Activated naive CD4-positive, alpha-beta T cell treated with anti-CD3 and anti-CD28 coated beads, Interleukin-2, amount 50 U/mL, for 72 hours (primary cell): ENCODE measurements around the gene MKX. TPM values are rescaled to one million over a fixed set of nuclear protein-coding genes. Genes with fewer than 3 reads are reported as not detected.

Experiments
- ATAC-seq, 2 donors: fragments of 150-1000 bp; cut with Tn5 transposase; 2 replicates each; pipeline ENCODE4 v1.10.0; 2021; ENCODE audit warnings: mild to moderate bottlenecking in 2 of 2, moderate library complexity in 2 of 2
- DNase-seq, 2 donors: peaks; one replicate each; pipeline ENCODE4 v3.0.0; 2021 to 2022; ENCODE audit warnings: low spot score in 2 of 2
- H3K27ac Mint-ChIP-seq, 2 donors: one replicate each; pipeline ENCODE4 v1.8.0; 2022; ENCODE audit warnings: mild to moderate bottlenecking in 2 of 2, mixed read lengths in 2 of 2
- H3K36me3 Mint-ChIP-seq, 2 donors: one replicate each; pipeline ENCODE4 v1.8.0; 2022; ENCODE audit warnings: mixed read lengths in 2 of 2
- H3K9me3 Mint-ChIP-seq, 2 donors: one replicate each; pipeline ENCODE4 v1.8.0; 2022; ENCODE audit warnings: mixed read lengths in 2 of 2
- total RNA-seq, 2 donors: library from RNA; stranded (reverse); gene quantifications; one replicate each; pipeline ENCODE4 v1.2.3, GENCODE V29; 2022

The MKX gene
- not detected for total RNA-seq

GRCh38 chr10:27745732-27746396 is at the start of gene MKX:
TSS of gene MKX (minus strand) at chr10:27745819. CDS start at chr10:27743415, 2,404 bp downstream.
- Mint-ChIP-seq H3K36me3 (peaks cover 6 to 8% of the 10 kb centered on the region in 2 donors), H3K9me3 (no peaks in the 10 kb centered on the region), H3K27ac (no peak within 1 kb of the TSS)
- DNase-seq (peak in 1 of 2 donors; percentile 40), ATAC-seq (no peak)

GRCh38 chr10:27794157-27794556 is 48.5 kb upstream of the MKX start:
- Mint-ChIP-seq H3K36me3 (no peaks in the 10 kb centered on the region), H3K9me3 (peaks cover 0 to 7% of the 10 kb centered on the region in 2 donors), H3K27ac (no peak overlapping the region)
- DNase-seq (no peak), ATAC-seq (no peak)

- peaks cover 0 to 7% of the 10 kb centered on the region in 2 donors for H3K9me3 Mint-ChIP-seq
- no peak for ATAC-seq
- H3K36me3 Mint-ChIP-seq, result no peaks in the 10 kb centered on the region
- DNase-seq, result no peak
- H3K27ac Mint-ChIP-seq, result no peak overlapping the region
These were observed 46.6 kb upstream of the MKX start for GRCh38 chr10:27792216-27792615.

GRCh38 chr10:27784272-27784671 is 38.7 kb upstream of the MKX start:
- peaks cover 0 to 6% of the 10 kb centered on the region in 2 donors for H3K9me3 Mint-ChIP-seq
- ATAC-seq (no peak), DNase-seq (no peak)
- peaks cover 7 to 8% of the 10 kb centered on the region in 2 donors for H3K36me3 Mint-ChIP-seq
- H3K27ac Mint-ChIP-seq, result no peak overlapping the region

GRCh38 chr10:27783660-27784059 is 38.0 kb upstream of the MKX start:
- H3K27ac Mint-ChIP-seq, result no peak overlapping the region
- ATAC-seq (peak; percentile 36 to 77), DNase-seq (no peak)
- H3K36me3 Mint-ChIP-seq, result peaks cover 7 to 8% of the 10 kb centered on the region in 2 donors
- peaks cover 0 to 6% of the 10 kb centered on the region in 2 donors for H3K9me3 Mint-ChIP-seq

GRCh38 chr10:27779462-27780015 is 33.9 kb upstream of the MKX start:
- ATAC-seq (no peak), DNase-seq (no peak)
- Mint-ChIP-seq H3K9me3 (peaks cover 0 to 6% of the 10 kb centered on the region in 2 donors), H3K27ac (no peak overlapping the region), H3K36me3 (peaks cover 7 to 8% of the 10 kb centered on the region in 2 donors)

- H3K27ac Mint-ChIP-seq, result no peak overlapping the region
- H3K36me3 Mint-ChIP-seq, result no peaks in the 10 kb centered on the region
- ATAC-seq (no peak), DNase-seq (no peak)
- no peaks in the 10 kb centered on the region for H3K9me3 Mint-ChIP-seq
These were observed 29.2 kb upstream of the MKX start for GRCh38 chr10:27774831-27775230.

GRCh38 chr10:27771231-27771630 is 25.6 kb upstream of the MKX start:
- no peaks in the 10 kb centered on the region for H3K9me3 Mint-ChIP-seq
- H3K36me3 Mint-ChIP-seq, result no peaks in the 10 kb centered on the region
- H3K27ac Mint-ChIP-seq, result no peak overlapping the region
- ATAC-seq, result peak; percentile 47 to 69
- no peak for DNase-seq

GRCh38 chr10:27770181-27770580 is 24.6 kb upstream of the MKX start:
- ATAC-seq, result no peak
- DNase-seq, result no peak
- H3K36me3 Mint-ChIP-seq, result no peaks in the 10 kb centered on the region
- H3K27ac Mint-ChIP-seq, result no peak overlapping the region
- H3K9me3 Mint-ChIP-seq, result no peaks in the 10 kb centered on the region

- no peaks in the 10 kb centered on the region for H3K36me3 Mint-ChIP-seq
- H3K9me3 Mint-ChIP-seq, result no peaks in the 10 kb centered on the region
- H3K27ac Mint-ChIP-seq, result no peak overlapping the region
- ATAC-seq, result no peak
- no peak for DNase-seq
These were observed 15.2 kb upstream of the MKX start for GRCh38 chr10:27760867-27761266.

- Mint-ChIP-seq H3K9me3 (no peaks in the 10 kb centered on the region), H3K36me3 (no peaks in the 10 kb centered on the region), H3K27ac (no peak overlapping the region)
- ATAC-seq (no peak), DNase-seq (no peak)
These were observed 14.1 kb upstream of the MKX start for GRCh38 chr10:27759483-27760272.

- Mint-ChIP-seq H3K9me3 (no peaks in the 10 kb centered on the region), H3K36me3 (no peaks in the 10 kb centered on the region), H3K27ac (no peak overlapping the region)
- no peak for DNase-seq
- no peak for ATAC-seq
These were observed 7.1 kb upstream of the MKX start for GRCh38 chr10:27752673-27753237.

- Mint-ChIP-seq H3K27ac (no peak overlapping the region), H3K9me3 (no peaks in the 10 kb centered on the region), H3K36me3 (peaks cover 6 to 8% of the 10 kb centered on the region in 2 donors)
- DNase-seq (no peak), ATAC-seq (peak in 1 of 2 donors; percentile 29)
These were observed 3.0 kb upstream of the MKX start for GRCh38 chr10:27748601-27749000.

GRCh38 chr10:27747096-27747451 is 1.5 kb upstream of the MKX start:
- DNase-seq (peak in 1 of 2 donors; percentile 6), ATAC-seq (no peak)
- no peaks in the 10 kb centered on the region for H3K9me3 Mint-ChIP-seq
- peaks cover 6 to 8% of the 10 kb centered on the region in 2 donors for H3K36me3 Mint-ChIP-seq
- H3K27ac Mint-ChIP-seq, result no peak overlapping the region

- Mint-ChIP-seq H3K9me3 (no peaks in the 10 kb centered on the region), H3K27ac (no peak overlapping the region), H3K36me3 (peaks cover 6 to 8% of the 10 kb centered on the region in 2 donors)
- no peak for ATAC-seq
- DNase-seq, result peak in 1 of 2 donors; percentile 7
These were observed 927 bp upstream of the MKX start for GRCh38 chr10:27746397-27747095.

- H3K36me3 Mint-ChIP-seq, result peaks cover 6 to 8% of the 10 kb centered on the region in 2 donors
- ATAC-seq (no peak), DNase-seq (peak in 1 of 2 donors; percentile 46)
- H3K9me3 Mint-ChIP-seq, result no peaks in the 10 kb centered on the region
- H3K27ac Mint-ChIP-seq, result no peak overlapping the region
These were observed 552 bp downstream of the MKX start for GRCh38 chr10:27744802-27745731.
